ENCODE results near the gene NOLC1. TPM values are rescaled to one million over a fixed set of nuclear protein-coding genes. Genes with fewer than 3 reads are reported as not detected.

The NOLC1 gene
- total and polyA plus RNA-seq, 2 of the 13 experiments (the other 11 are each of a cell fraction or from before 2014, with no cell fraction given), result 50.6 to 81.0 TPM

DNA sequence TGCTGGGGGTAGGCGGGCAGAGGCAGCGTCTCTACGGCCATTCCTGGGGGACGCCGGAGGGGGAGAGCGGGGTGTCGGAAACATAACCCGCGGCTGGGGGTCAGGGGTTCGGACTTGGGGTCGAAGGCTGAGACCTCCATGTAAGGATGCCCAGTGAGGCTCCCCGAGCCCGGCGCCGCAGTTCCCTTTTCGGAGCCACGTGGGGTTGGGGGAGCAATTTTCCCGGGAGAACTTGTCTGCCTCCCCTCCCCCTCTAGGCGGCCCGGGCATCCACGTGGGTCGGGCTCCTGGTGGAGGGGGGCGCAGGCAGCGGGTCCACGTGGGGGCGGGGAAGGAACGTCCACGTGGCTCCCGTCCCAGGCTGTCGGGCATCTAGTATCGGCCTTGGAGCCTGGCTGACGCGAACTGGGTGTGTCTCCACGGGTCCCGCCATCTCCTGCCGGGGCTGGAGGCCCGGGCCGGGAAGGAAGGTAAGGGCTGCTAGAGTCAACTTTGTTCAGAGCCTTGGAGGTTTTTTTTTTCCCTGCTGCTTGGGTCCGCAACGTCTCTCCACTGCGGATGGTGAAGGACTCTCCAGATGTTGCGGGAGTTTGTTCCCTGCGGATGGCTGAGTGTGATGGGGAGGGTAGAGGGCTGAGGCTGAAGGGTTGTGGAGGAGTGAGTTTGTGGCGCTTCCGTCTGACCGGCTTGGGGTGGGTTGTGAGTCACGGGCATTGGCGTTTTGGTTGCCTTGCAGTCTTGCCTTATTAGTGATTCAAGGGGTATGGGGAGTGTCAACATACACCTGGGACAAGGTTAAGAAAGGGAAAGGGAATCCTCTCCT lies 18.6 kb upstream of the NOLC1 start (continued):
- TF ChIP-seq, protein P1, sequence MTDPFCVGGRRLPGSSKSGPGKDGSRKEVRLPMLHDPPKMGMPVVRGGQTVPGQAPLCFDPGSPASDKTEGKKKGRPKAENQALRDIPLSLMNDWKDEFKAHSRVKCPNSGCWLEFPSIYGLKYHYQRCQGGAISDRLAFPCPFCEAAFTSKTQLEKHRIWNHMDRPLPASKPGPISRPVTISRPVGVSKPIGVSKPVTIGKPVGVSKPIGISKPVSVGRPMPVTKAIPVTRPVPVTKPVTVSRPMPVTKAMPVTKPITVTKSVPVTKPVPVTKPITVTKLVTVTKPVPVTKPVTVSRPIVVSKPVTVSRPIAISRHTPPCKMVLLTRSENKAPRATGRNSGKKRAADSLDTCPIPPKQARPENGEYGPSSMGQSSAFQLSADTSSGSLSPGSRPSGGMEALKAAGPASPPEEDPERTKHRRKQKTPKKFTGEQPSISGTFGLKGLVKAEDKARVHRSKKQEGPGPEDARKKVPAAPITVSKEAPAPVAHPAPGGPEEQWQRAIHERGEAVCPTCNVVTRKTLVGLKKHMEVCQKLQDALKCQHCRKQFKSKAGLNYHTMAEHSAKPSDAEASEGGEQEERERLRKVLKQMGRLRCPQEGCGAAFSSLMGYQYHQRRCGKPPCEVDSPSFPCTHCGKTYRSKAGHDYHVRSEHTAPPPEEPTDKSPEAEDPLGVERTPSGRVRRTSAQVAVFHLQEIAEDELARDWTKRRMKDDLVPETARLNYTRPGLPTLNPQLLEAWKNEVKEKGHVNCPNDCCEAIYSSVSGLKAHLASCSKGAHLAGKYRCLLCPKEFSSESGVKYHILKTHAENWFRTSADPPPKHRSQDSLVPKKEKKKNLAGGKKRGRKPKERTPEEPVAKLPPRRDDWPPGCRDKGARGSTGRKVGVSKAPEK (CRISPR knock-in tag; IDR thresholded peaks at IDR 0.05; ENCODE audit: borderline replicate concordance), result no peak
- TF ChIP-seq MATR3 (CRISPR knock-in tag; IDR thresholded peaks at IDR 0.05) (no peak), ZSCAN25 (CRISPR knock-in tag; IDR thresholded peaks at IDR 0.05) (0 out of 2 replicates have a peak, but pooled peaks have one; percentile 4), TAF1 (CRISPR knock-in tag; IDR thresholded peaks at IDR 0.05) (no peak), SMAD9 (CRISPR knock-in tag; IDR thresholded peaks at IDR 0.05) (no peak), MEIS1 (CRISPR knock-in tag; IDR thresholded peaks at IDR 0.05; ENCODE audit: borderline replicate concordance) (no peak), ZMYM2 (CRISPR knock-in tag; IDR thresholded peaks at IDR 0.05) (no peak), RFXAP (CRISPR knock-in tag; IDR thresholded peaks at IDR 0.05; ENCODE audit: borderline replicate concordance) (no peak), NR2C2 (CRISPR knock-in tag; IDR thresholded peaks at IDR 0.05; ENCODE audit: borderline replicate concordance) (no peak), ZFP37 (CRISPR knock-in tag; IDR thresholded peaks at IDR 0.05; ENCODE audit: borderline replicate concordance) (no peak), ZNF124 (CRISPR knock-in tag; IDR thresholded peaks at IDR 0.05) (no peak), ARID2 (CRISPR knock-in tag; IDR thresholded peaks at IDR 0.05; ENCODE audit: borderline replicate concordance) (no peak), NFIB (CRISPR knock-in tag; IDR thresholded peaks at IDR 0.05; ENCODE audit: borderline replicate concordance) (no peak), ZNF598 (CRISPR knock-in tag; IDR thresholded peaks at IDR 0.05; ENCODE audit: borderline replicate concordance) (no peak), KDM5A (IDR thresholded peaks at IDR 0.05; ENCODE audit: borderline replicate concordance, low read length) (0 out of 2 replicates have a peak, but pooled peaks have one; percentile 41), SRSF9 (IDR thresholded peaks at IDR 0.05; ENCODE audit: borderline replicate concordance, insufficient read depth, low read depth, low read length, poor library complexity, severe bottlenecking) (no peak), PITX1 (CRISPR knock-in tag; IDR thresholded peaks at IDR 0.05) (no peak), NFKBIZ (CRISPR knock-in tag; IDR thresholded peaks at IDR 0.05) (no peak), ZNF660 (CRISPR knock-in tag; IDR thresholded peaks at IDR 0.05; ENCODE audit: borderline replicate concordance, low read depth) (no peak), NFKB2 (CRISPR knock-in tag; IDR thresholded peaks at IDR 0.05; ENCODE audit: borderline replicate concordance) (no peak; the same call in 1 of the 2 replicates)
- TF ChIP-seq, protein P2, sequence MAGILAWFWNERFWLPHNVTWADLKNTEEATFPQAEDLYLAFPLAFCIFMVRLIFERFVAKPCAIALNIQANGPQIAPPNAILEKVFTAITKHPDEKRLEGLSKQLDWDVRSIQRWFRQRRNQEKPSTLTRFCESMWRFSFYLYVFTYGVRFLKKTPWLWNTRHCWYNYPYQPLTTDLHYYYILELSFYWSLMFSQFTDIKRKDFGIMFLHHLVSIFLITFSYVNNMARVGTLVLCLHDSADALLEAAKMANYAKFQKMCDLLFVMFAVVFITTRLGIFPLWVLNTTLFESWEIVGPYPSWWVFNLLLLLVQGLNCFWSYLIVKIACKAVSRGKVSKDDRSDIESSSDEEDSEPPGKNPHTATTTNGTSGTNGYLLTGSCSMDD (CRISPR knock-in tag; IDR thresholded peaks at IDR 0.05), result no peak
- TF ChIP-seq, protein P3, sequence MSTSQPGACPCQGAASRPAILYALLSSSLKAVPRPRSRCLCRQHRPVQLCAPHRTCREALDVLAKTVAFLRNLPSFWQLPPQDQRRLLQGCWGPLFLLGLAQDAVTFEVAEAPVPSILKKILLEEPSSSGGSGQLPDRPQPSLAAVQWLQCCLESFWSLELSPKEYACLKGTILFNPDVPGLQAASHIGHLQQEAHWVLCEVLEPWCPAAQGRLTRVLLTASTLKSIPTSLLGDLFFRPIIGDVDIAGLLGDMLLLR (CRISPR knock-in tag; IDR thresholded peaks at IDR 0.05), result peak; percentile 91; the same call in 1 of the 2 replicates
- TF ChIP-seq, protein P4, sequence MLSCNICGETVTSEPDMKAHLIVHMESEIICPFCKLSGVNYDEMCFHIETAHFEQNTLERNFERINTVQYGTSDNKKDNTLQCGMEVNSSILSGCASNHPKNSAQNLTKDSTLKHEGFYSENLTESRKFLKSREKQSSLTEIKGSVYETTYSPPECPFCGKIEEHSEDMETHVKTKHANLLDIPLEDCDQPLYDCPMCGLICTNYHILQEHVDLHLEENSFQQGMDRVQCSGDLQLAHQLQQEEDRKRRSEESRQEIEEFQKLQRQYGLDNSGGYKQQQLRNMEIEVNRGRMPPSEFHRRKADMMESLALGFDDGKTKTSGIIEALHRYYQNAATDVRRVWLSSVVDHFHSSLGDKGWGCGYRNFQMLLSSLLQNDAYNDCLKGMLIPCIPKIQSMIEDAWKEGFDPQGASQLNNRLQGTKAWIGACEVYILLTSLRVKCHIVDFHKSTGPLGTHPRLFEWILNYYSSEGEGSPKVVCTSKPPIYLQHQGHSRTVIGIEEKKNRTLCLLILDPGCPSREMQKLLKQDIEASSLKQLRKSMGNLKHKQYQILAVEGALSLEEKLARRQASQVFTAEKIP (CRISPR knock-in tag; IDR thresholded peaks at IDR 0.05; ENCODE audit: borderline replicate concordance), result no peak

Measured in HepG2 (cell line).